Measurements from ENCODE around the gene IGF2R.

- TF ChIP-seq CTCF (IDR thresholded peaks at IDR 0.05; ENCODE audit: low read depth, low read length) (no peak), EZH2phosphoT487 (IDR thresholded peaks at IDR 0.05; ENCODE audit: low read depth) (no peak)
Measured at GRCh38 chr6:160004419-160005175, 35.7 kb downstream of the IGF2R start.
